Measurements from ENCODE around the gene UBD. TPM values are rescaled to one million over a fixed set of nuclear protein-coding genes. Genes with fewer than 3 reads are reported as not detected.

Gene UBD
- total RNA-seq, 1 experiment from 2014 or later = not detected

GRCh38 chr6:29524044-29524443 is 35.5 kb downstream of the UBD start:
- H3K27me3 Mint-ChIP-seq (ENCODE audit: low read depth) = no peaks in the 10 kb centered on the region
- Histone ChIP-seq H3K27ac (ENCODE audit: insufficient read length, low read depth, low read length) (no peak overlapping the region), H3T11ph (ENCODE audit: low read length) (no peak overlapping the region), H4K5ac (ENCODE audit: insufficient read length, low read depth, low read length) (no peak overlapping the region), H3K23me2 (ENCODE audit: insufficient read length, low read depth, low read length, poor library complexity, severe bottlenecking) (no peaks in the 10 kb centered on the region), H2BK15ac (ENCODE audit: low read depth, low read length) (no peak overlapping the region), H3K79me1 (ENCODE audit: insufficient read depth, low read depth, low read length, poor library complexity, severe bottlenecking) (no peaks in the 10 kb centered on the region), H2AFZ (ENCODE audit: low read length) (no peak overlapping the region), H4K91ac (ENCODE audit: insufficient read length, low read depth, low read length) (no peak overlapping the region), H2BK5ac (ENCODE audit: insufficient read length, low read length) (no peak overlapping the region), H3K4me2 (ENCODE audit: insufficient read depth, insufficient read length, low read length) (no peak overlapping the region), H3K4ac (ENCODE audit: low read depth, low read length) (no peak overlapping the region), H3K23ac (ENCODE audit: insufficient read length, low read depth, low read length) (no peak overlapping the region), H2BK12ac (ENCODE audit: insufficient read length, low read depth, low read length) (no peak overlapping the region), H3K9me3 (ENCODE audit: control insufficient read depth, low read depth, low read length) (peaks cover 5% of the 10 kb centered on the region), H3K14ac (ENCODE audit: insufficient read depth, low read length) (no peak overlapping the region), H4K8ac (replicated peaks; ENCODE audit: insufficient read length, low read depth, low read length) (no peak overlapping the region), H2AK5ac (ENCODE audit: insufficient read length, low read length) (no peak overlapping the region), H4K20me1 (ENCODE audit: control insufficient read depth, insufficient read depth, insufficient read length) (no peaks in the 10 kb centered on the region), H3K27me3 (ENCODE audit: insufficient read depth, low read length) (no peaks in the 10 kb centered on the region), H2BK120ac (ENCODE audit: low read depth, low read length, poor library complexity, severe bottlenecking) (no peak overlapping the region), H3K79me2 (ENCODE audit: insufficient read depth, low read length) (no peaks in the 10 kb centered on the region), H2BK20ac (ENCODE audit: low read depth, low read length, poor library complexity, severe bottlenecking) (no peak overlapping the region), H3K18ac (ENCODE audit: insufficient read length, low read depth, low read length) (no peak overlapping the region), H3K9ac (ENCODE audit: extremely low read depth, insufficient read length, low read length) (no peak overlapping the region), H3K4me1 (ENCODE audit: insufficient read depth, low read length) (peaks cover 10% of the 10 kb centered on the region; the same call in 1 of the 2 replicates), H3K56ac (ENCODE audit: insufficient read length, low read depth, low read length) (no peak overlapping the region)
- no peak overlapping the region for H3K4me3 Mint-ChIP-seq
- WGBS (ENCODE audit: extremely low coverage, insufficient read length, low lambda C conversion rate) = no CpG with 5 or more reads among the region's 2 CpGs
- H3K9me3 Mint-ChIP-seq = peaks cover 24 to 28% of the 10 kb centered on the region in 2 experiments
- no peak for DNase-seq
- no peak for TF ChIP-seq CTCF (conservative IDR thresholded peaks at IDR 0.05)
- peaks cover 19 to 20% of the 10 kb centered on the region in 2 experiments for H3K4me1 Mint-ChIP-seq
- peaks cover 17 to 29% (median 17%) of the 10 kb centered on the region in 3 experiments for H3K36me3 Mint-ChIP-seq (ENCODE audit: insufficient read depth in 1 of 3, low read depth in 3 of 3)
- H3K27ac Mint-ChIP-seq = no peak overlapping the region

Measured in H9 (cell line).